Lung (tissue), 12 donors: ENCODE measurements around the gene BLOC1S6. TPM values are rescaled to one million over a fixed set of nuclear protein-coding genes. Genes with fewer than 3 reads are reported as not detected.

Experiments used
- ATAC-seq: fragments of 200-7000 bp; cut with Tn5 transposase; one replicate; pipeline ENCODE4 v1.9.1; 2020; ENCODE audit warnings: moderate number of reproducible peaks; ENCODE audit not compliant: insufficient read depth, low FRiP score
- DNase-seq, 3 donors: peaks; one replicate each; pipeline ENCODE4 v3.0.0-alpha.2; 2013 to 2017
- H3K27ac ChIP-seq, 2 donors: one replicate each; pipeline ENCODE4 v1.5.1; 2013; ENCODE audit warnings: mild to moderate bottlenecking in 2 of 2, moderate library complexity in 2 of 2, control low read depth in 1 of 2, inconsistent platforms in 1 of 2, low read depth in 1 of 2, low read length in 1 of 2
- H3K27me3 ChIP-seq, 3 donors: one replicate each; pipeline ENCODE4 v1.5.1; 2013; ENCODE audit warnings: low read length in 2 of 3; ENCODE audit not compliant: control insufficient read depth in 3 of 3, insufficient read depth in 3 of 3
- H3K36me3 ChIP-seq, 4 donors: one replicate each; pipeline ENCODE4 v1.5.1; 2013; ENCODE audit warnings: low read length in 4 of 4, mild to moderate bottlenecking in 1 of 4, moderate library complexity in 1 of 4; ENCODE audit not compliant: control insufficient read depth in 4 of 4, insufficient read depth in 4 of 4
- H3K4me1 ChIP-seq, 5 donors: one replicate each; pipeline ENCODE4 v1.5.1; 2013; ENCODE audit warnings: low read length in 5 of 5, mild to moderate bottlenecking in 2 of 5, moderate library complexity in 1 of 5; ENCODE audit not compliant: control insufficient read depth in 5 of 5, insufficient read depth in 5 of 5
- H3K4me3 ChIP-seq: one replicate; pipeline ENCODE4 v1.5.1; 2013; ENCODE audit warnings: mild to moderate bottlenecking, control low read depth, moderate library complexity
- H3K9ac ChIP-seq, 2 donors: one replicate each; pipeline ENCODE4 v1.5.1; 2013; ENCODE audit warnings: low read length in 2 of 2, control low read depth in 1 of 2; ENCODE audit not compliant: insufficient read depth in 1 of 2
- H3K9me3 ChIP-seq, 4 donors: one replicate each; pipeline ENCODE4 v1.5.1; 2013; ENCODE audit warnings: low read length in 3 of 4, mild to moderate bottlenecking in 1 of 4, moderate library complexity in 1 of 4; ENCODE audit not compliant: control insufficient read depth in 4 of 4, insufficient read depth in 3 of 4
- CTCF ChIP-seq: IDR thresholded peaks from 2 replicates; pipeline ENCODE4 v1.5.1; 2012; ENCODE audit warnings: mild to moderate bottlenecking; ENCODE audit errors: control extremely low read depth, extremely low read depth
- WGBS, 2 donors: extraction: QIAGEN DNeasy Blood & Tissue Kit; methylation state at CpG; one replicate each; pipeline ENCODE4 v1.1.7; 2013; 5-methylcytosine and 5-hydroxymethylcytosine counted together
- polyA plus RNA-seq, 2 donors: library from polyadenylated mRNA; stranded (reverse); fragments of 200-250 nt; gene quantifications; one replicate each; pipeline ENCODE4 v1.2.1, GENCODE V29; 2013
- total RNA-seq, 2 donors: library from RNA; depleted of rRNA in 1 of 2; stranded (reverse); fragments of >200 nt in 1 of 2; gene quantifications; one replicate each; pipeline ENCODE4 v1.2.1, GENCODE V29; 2014 to 2021
- donor health status: control.
- donor health status: control.
- donor health status: Bipolar disorder and iron deficiency.
- donor health status: healthy.
- donor health status: DM: yes; HTN: yes; CAD: no.

Gene BLOC1S6
- total and polyA plus RNA-seq, 4 donors = 15.2 to 56.5 (median 30.3) TPM

- no peak for TF ChIP-seq CTCF
- WGBS, 2 donors = 87 to 91% methylated on average over 3 of the region's 3 CpGs
- H3K27me3 ChIP-seq = no peaks in the 10 kb centered on the region
- H3K9me3 ChIP-seq = no peaks in the 10 kb centered on the region
- no peak overlapping the region for H3K4me3 ChIP-seq
- H3K4me1 ChIP-seq = no peaks in the 10 kb centered on the region
- H3K36me3 ChIP-seq = no peaks in the 10 kb centered on the region
- ATAC-seq = no peak
- H3K9ac ChIP-seq = no peak overlapping the region
- DNase-seq = no peak
- H3K27ac ChIP-seq = no peak overlapping the region
Measured at GRCh38 chr15:45543051-45543450, 44.1 kb upstream of the BLOC1S6 start.

- no peaks in the 10 kb centered on the region for H3K27me3 ChIP-seq
- ATAC-seq = no peak
- H3K9ac ChIP-seq = no peak overlapping the region
- no peaks in the 10 kb centered on the region for H3K4me1 ChIP-seq
- WGBS, 2 donors = 93 to 94% methylated on average over 4 of the region's 4 CpGs
- no peak for DNase-seq
- no peaks in the 10 kb centered on the region for H3K36me3 ChIP-seq
- H3K4me3 ChIP-seq = no peak overlapping the region
- no peak for TF ChIP-seq CTCF
- no peaks in the 10 kb centered on the region for H3K9me3 ChIP-seq
- H3K27ac ChIP-seq = no peak overlapping the region
Measured at GRCh38 chr15:45544266-45545023, 42.7 kb upstream of the BLOC1S6 start.

- no peak for ATAC-seq
- no peak overlapping the region for H3K4me3 ChIP-seq
- H3K27ac ChIP-seq = no peak overlapping the region
- H3K36me3 ChIP-seq = no peaks in the 10 kb centered on the region
- no peaks in the 10 kb centered on the region for H3K27me3 ChIP-seq
- no peak for TF ChIP-seq CTCF
- no peak for DNase-seq
- H3K9me3 ChIP-seq = no peaks in the 10 kb centered on the region
- WGBS, 2 donors = 80 to 89% methylated on average over 7 of the region's 7 CpGs
- H3K4me1 ChIP-seq = no peaks in the 10 kb centered on the region
- H3K9ac ChIP-seq = no peak overlapping the region
Measured at GRCh38 chr15:45546789-45547188, 40.4 kb upstream of the BLOC1S6 start.
